Liver (tissue), 2 donors: ENCODE measurements around the gene EFNA2.

Experiments used
- JUND ChIP-seq, 2 donors: IDR thresholded peaks; 2 replicates each; pipeline ENCODE4 v1.6.1; 2016; ENCODE audit warnings: antibody characterized with exemption in 2 of 2
- RAD21 ChIP-seq, 2 donors: IDR thresholded peaks; 2 replicates each; pipeline ENCODE4 v1.6.1; 2016; ENCODE audit warnings: antibody characterized with exemption in 2 of 2, mild to moderate bottlenecking in 2 of 2
- SP1 ChIP-seq: IDR thresholded peaks from 2 replicates; pipeline ENCODE4 v1.6.1; 2018; ENCODE audit warnings: antibody characterized with exemption, mild to moderate bottlenecking
- TAF1 ChIP-seq: conservative IDR thresholded peaks from 2 replicates; pipeline ENCODE4 v1.6.1; 2016; ENCODE audit warnings: antibody characterized with exemption, mild to moderate bottlenecking
- donor health status: healthy.

DNA sequence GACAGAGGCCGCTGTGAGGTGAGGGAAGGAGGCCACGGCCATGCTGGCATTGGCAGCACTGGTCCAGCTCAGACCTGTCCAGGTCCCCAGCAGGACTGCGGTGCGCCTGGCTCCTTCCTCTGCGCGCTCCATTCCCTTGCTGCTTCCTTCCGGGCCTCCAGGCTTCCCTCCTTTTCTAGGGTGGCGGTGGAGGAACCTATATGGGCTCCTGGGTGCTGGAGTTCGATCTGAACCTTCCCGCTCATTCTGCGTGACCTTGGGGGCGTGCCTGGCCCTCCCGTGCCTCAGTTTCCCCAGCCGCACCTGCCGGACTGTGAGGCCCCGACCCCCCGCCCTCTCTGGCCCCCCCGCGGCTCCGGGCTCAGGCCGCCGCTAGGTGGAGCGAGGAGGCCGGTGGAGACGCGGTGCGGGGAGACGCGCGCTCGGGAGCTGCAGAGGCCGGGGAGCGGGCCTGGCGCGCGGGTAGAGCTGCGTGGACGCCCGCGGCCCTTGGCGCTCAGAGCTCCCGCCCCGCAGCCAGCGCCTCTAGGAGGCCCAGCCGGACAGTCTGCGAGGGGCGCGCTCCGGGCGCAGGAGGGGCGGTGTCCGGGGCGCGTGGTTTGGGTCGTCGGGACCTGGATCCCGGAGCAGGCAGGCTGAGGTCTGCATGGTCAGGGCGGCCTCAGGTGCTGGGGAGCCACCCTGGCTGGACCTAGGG lies 29.9 kb downstream of the EFNA2 start:
- peak; percentile 67 to 75 for TF ChIP-seq RAD21 (IDR thresholded peaks at IDR 0.05)
- TF ChIP-seq SP1, result no peak
- no peak for TF ChIP-seq TAF1
- no peak for TF ChIP-seq JUND (IDR thresholded peaks at IDR 0.05)
